HuH-7 (cell line): ENCODE results near the gene NCOA5.
A peak's percentile ranks its signal among the peaks of the same experiment; 100 is the strongest.

Experiments
- DNase-seq: peaks from one replicate; pipeline ENCODE4 v3.0.0; 2011; ENCODE audit warnings: low spot score

NCOA5 gene

GRCh38 chr20:46089417-46090388, at the start of gene NCOA5:
Gene NCOA5, minus strand, starts transcription at chr20:46089962. Its CDS starts 10,538 bp downstream, at chr20:46079424.
- DNase-seq: peak; percentile 98

- DNase-seq: no peak
Observed at GRCh38 chr20:46139266-46139889, 49.6 kb upstream of the NCOA5 start.

- no peak for DNase-seq
Observed at GRCh38 chr20:46137816-46138215, 48.1 kb upstream of the NCOA5 start.

- no peak for DNase-seq
Observed at GRCh38 chr20:46135856-46136633, 46.3 kb upstream of the NCOA5 start.

GRCh38 chr20:46134716-46135115, 45.0 kb upstream of the NCOA5 start:
- no peak for DNase-seq

- no peak for DNase-seq
Observed at GRCh38 chr20:46133886-46134654, 44.3 kb upstream of the NCOA5 start.

GRCh38 chr20:46132705-46133120, 43.0 kb upstream of the NCOA5 start:
- peak; percentile 86 for DNase-seq

GRCh38 chr20:46131396-46131795, 41.6 kb upstream of the NCOA5 start:
- DNase-seq: no peak

GRCh38 chr20:46130534-46130933, 40.8 kb upstream of the NCOA5 start:
- DNase-seq: no peak

- DNase-seq: no peak
Observed at GRCh38 chr20:46129955-46130481, 40.3 kb upstream of the NCOA5 start.

- DNase-seq: peak; percentile 69
Observed at GRCh38 chr20:46128310-46129151, 38.8 kb upstream of the NCOA5 start.

- no peak for DNase-seq
Observed at GRCh38 chr20:46127396-46128010, 37.7 kb upstream of the NCOA5 start.

GRCh38 chr20:46126440-46127056, 36.8 kb upstream of the NCOA5 start:
- DNase-seq: no peak

GRCh38 chr20:46123482-46124245, 33.9 kb upstream of the NCOA5 start:
- DNase-seq: no peak

- DNase-seq: no peak
Observed at GRCh38 chr20:46122516-46123481, 33.0 kb upstream of the NCOA5 start.

GRCh38 chr20:46122071-46122470, 32.3 kb upstream of the NCOA5 start:
- DNase-seq: no peak

- DNase-seq: no peak
Observed at GRCh38 chr20:46121184-46121930, 31.6 kb upstream of the NCOA5 start.
